HepG2 (cell line): ENCODE data around the gene TMEM100. TPM values are rescaled to one million over a fixed set of nuclear protein-coding genes. Genes with fewer than 3 reads are reported as not detected.

ENCODE experiments used
- ATAC-seq: fragments of 200-7000 bp; cut with Tn5 transposase; 3 replicates; pipeline ENCODE4 v1.9.1; 2020; ENCODE audit warnings: mild to moderate bottlenecking, moderate library complexity
- BruUV-seq: library from RNA; stranded (reverse); fragments of 400-500 nt; replicated peaks from 2 replicates; lab custom pipeline; 2021; lab: Mats Ljungman, UMichigan
- CTCF ChIA-PET: fragments of 300-600 bp; formaldehyde crosslinking; extraction: SDS; loops from one replicate; lab custom pipeline; 2021; ENCODE audit warnings: low total read pairs, inconsistent platforms, low intra/inter-chr PET ratio; lab: Yijun Ruan, JAX
- POLR2A ChIA-PET: fragments of 350-600 bp; sonication (Branson Sonifier 250); formaldehyde crosslinking; loops from one replicate; lab custom pipeline; 2020; ENCODE audit warnings: antibody characterized with exemption, inconsistent platforms; lab: Yijun Ruan, JAX
- DNase-seq: peaks from one replicate; pipeline ENCODE4 v3.0.0-alpha.2; 2015; ENCODE audit warnings: low spot score
- FAIRE-seq: peaks from 3 replicates; lab custom pipeline; 2011; peaks lifted over from hg19 to GRCh38; lab: Jason Lieb, UNC
- H2AFZ ChIP-seq: one replicate; pipeline ENCODE4 v1.6.1; 2011; ENCODE audit warnings: low read length, inconsistent platforms
- H3K27ac ChIP-seq: fragments of 300-600 bp; 3 replicates; pipeline ENCODE4 v1.8.0; 2011; ENCODE audit warnings: mixed run types, mild to moderate bottlenecking, mixed read lengths, low read length, inconsistent platforms; ENCODE audit not compliant: insufficient read depth; ENCODE audit errors: extremely low read length
- H3K27me3 ChIP-seq, 2 experiments: fragments of 200-600 bp in 1 of 2; 2 replicates in 1 of 2; 3 replicates in 1 of 2; pipeline versions ENCODE4 v1.6.0 to v1.8.0; 2011; ENCODE audit warnings: low read length in 2 of 2, mild to moderate bottlenecking in 2 of 2, moderate library complexity in 2 of 2, inconsistent platforms in 1 of 2; ENCODE audit not compliant: insufficient read depth in 2 of 2, control insufficient read depth in 1 of 2
- H3K36me3 ChIP-seq, 2 experiments: fragments of 200-600 bp in 1 of 2; replicated peaks in 1 of 2; 2 replicates in 1 of 2; 3 replicates in 1 of 2; pipeline versions ENCODE4 v1.5.1 to v1.8.0; 2011; ENCODE audit warnings: low read length in 2 of 2, inconsistent platforms in 1 of 2; ENCODE audit not compliant: insufficient read depth in 2 of 2, control insufficient read depth in 1 of 2
- H3K4me1 ChIP-seq: 2 replicates; pipeline ENCODE4 v1.5.1; 2012; ENCODE audit warnings: low read length, inconsistent platforms; ENCODE audit not compliant: insufficient read depth
- H3K4me2 ChIP-seq: 2 replicates; pipeline ENCODE4 v1.6.0; 2011; ENCODE audit warnings: low read depth, low read length, inconsistent platforms
- H3K4me3 ChIP-seq, 3 experiments: fragments of 200-600 bp in 1 of 3; sonication (generic), shearing (Covaris generic) in 1 of 3; replicated peaks in 1 of 3; 2 replicates each; pipeline ENCODE4 v1.5.1; 2011 to 2016; ENCODE audit warnings: low read length in 3 of 3, inconsistent platforms in 2 of 3, low read depth in 2 of 3, mild to moderate bottlenecking in 2 of 3, control low read depth in 1 of 3, mixed read lengths in 1 of 3; ENCODE audit not compliant: insufficient read depth in 1 of 3
- H3K79me2 ChIP-seq: one replicate; pipeline ENCODE4 v1.6.1; 2011; ENCODE audit warnings: low read length, inconsistent platforms; ENCODE audit not compliant: insufficient read depth
- H3K9ac ChIP-seq: 2 replicates; pipeline ENCODE4 v1.6.0; 2011; ENCODE audit warnings: mild to moderate bottlenecking, low read depth, low read length, inconsistent platforms; ENCODE audit not compliant: insufficient read depth
- H3K9me3 ChIP-seq: 2 replicates; pipeline ENCODE4 v1.5.1; 2012; ENCODE audit warnings: mild to moderate bottlenecking, low read length
- H4K20me1 ChIP-seq: 2 replicates; pipeline ENCODE4 v1.6.0; 2011; ENCODE audit warnings: inconsistent platforms, mild to moderate bottlenecking, low read length, moderate library complexity; ENCODE audit not compliant: insufficient read depth
- CEBPB ChIP-seq: IDR thresholded peaks from 2 replicates; pipeline ENCODE4 v1.6.1; 2011; ENCODE audit warnings: low read depth, low read length, improper control_type of control experiment, borderline replicate concordance
- DPF2 ChIP-seq: sonication (generic); formaldehyde crosslinking; IDR thresholded peaks from 2 replicates; pipeline ENCODE4 v1.4.0; 2020; ENCODE audit warnings: mild to moderate bottlenecking, low read depth, missing genetic modification reagents, borderline replicate concordance
- NKX3-1 ChIP-seq: sonication (generic); formaldehyde crosslinking; IDR thresholded peaks from 2 replicates; pipeline ENCODE4 v1.5.0; 2020; ENCODE audit warnings: missing genetic modification reagents
- SIX1 ChIP-seq: sonication (generic); formaldehyde crosslinking; IDR thresholded peaks from 2 replicates; pipeline ENCODE4 v1.4.0; 2020; ENCODE audit warnings: missing genetic modification reagents, borderline replicate concordance
- SKI ChIP-seq: fragments of 450-650 bp; IDR thresholded peaks from one replicate; pipeline ENCODE4 v1.6.1; 2018; ENCODE audit warnings: mild to moderate bottlenecking; ENCODE audit not compliant: partially characterized antibody
- SMC3 ChIP-seq: IDR thresholded peaks from 2 replicates; pipeline ENCODE4 v1.6.1; 2011; ENCODE audit warnings: low read length, improper control_type of control experiment
- TMF1 ChIP-seq: sonication (generic); formaldehyde crosslinking; IDR thresholded peaks from 2 replicates; pipeline ENCODE4 v1.8.1; 2022; ENCODE audit warnings: low read depth, missing genetic modification reagents
- ZBTB39 ChIP-seq: sonication (generic); formaldehyde crosslinking; IDR thresholded peaks from 2 replicates; pipeline ENCODE4 v1.5.0; 2020; ENCODE audit warnings: missing genetic modification reagents
- ZFAT ChIP-seq: sonication (generic); formaldehyde crosslinking; conservative IDR thresholded peaks from 2 replicates; pipeline ENCODE4 v1.8.1; 2023; ENCODE audit warnings: missing genetic modification reagents, inconsistent platforms
- ZNF563 ChIP-seq: sonication (generic); formaldehyde crosslinking; IDR thresholded peaks from 2 replicates; pipeline ENCODE4 v1.8.0; 2022; ENCODE audit warnings: mild to moderate bottlenecking, moderate library complexity, missing genetic modification reagents
- ZNF691 ChIP-seq: sonication (generic); formaldehyde crosslinking; IDR thresholded peaks from 2 replicates; pipeline ENCODE4 v1.4.0; 2020; ENCODE audit warnings: missing genetic modification reagents, low read depth, mild to moderate bottlenecking, borderline replicate concordance
- ZNF761 ChIP-seq: sonication (generic); formaldehyde crosslinking; conservative IDR thresholded peaks from 2 replicates; pipeline ENCODE4 v1.4.0; 2020; ENCODE audit warnings: mild to moderate bottlenecking, missing genetic modification reagents
- ZSCAN21 ChIP-seq: sonication (generic); formaldehyde crosslinking; IDR thresholded peaks from 2 replicates; pipeline ENCODE4 v1.8.0; 2022; ENCODE audit warnings: mild to moderate bottlenecking, missing genetic modification reagents, moderate library complexity, borderline replicate concordance
- WGBS: methylation state at CpG from one replicate; pipeline ENCODE4 v1.1.6; 2017; ENCODE audit warnings: low lambda C conversion rate; 5-methylcytosine and 5-hydroxymethylcytosine counted together
- in situ Hi-C: cut with HindIII; loops from 2 replicates; pipeline ENCODE4 v1.10.0; 2017; ENCODE audit warnings: low pct_unique_long_range_greater_than_20kb; ENCODE audit not compliant: extremely low pct_ligation_motif_present
- intact Hi-C: fragments of 100-400 bp; cut with micrococcal nuclease; formaldehyde crosslinking; loops from one replicate; pipeline ENCODE4 v1.10.0; 2022; ENCODE audit not compliant: unreplicated experiment
- polyA plus RNA-seq, 8 experiments: library from polyadenylated mRNA; depleted of rRNA in 3 of 8; stranded (reverse) in 7 of 8; unstranded in 1 of 8; fragments of >200 nt; fragmentation: Illumina TruSeq in 4 of 8; extraction: Trizol in 4 of 8; gene quantifications; 2 replicates each; pipeline versions ENCODE4 v1.2.1 to v1.2.3, GENCODE V29; 2011 to 2016; ENCODE audit warnings: low read depth in 4 of 8, missing spikeins in 1 of 8, mixed read lengths in 1 of 8; ENCODE audit not compliant: insufficient read depth in 1 of 8
- total RNA-seq, 5 experiments: library from RNA; depleted of rRNA; stranded (reverse); fragments of >200 nt; fragmentation: Illumina TruSeq; extraction: Trizol; gene quantifications; 2 replicates each; pipeline ENCODE4 v1.2.3, GENCODE V29; 2016; ENCODE audit warnings: low read depth in 1 of 5
- TF ChIP-seq, protein P1 (sequence below): sonication (generic); formaldehyde crosslinking; IDR thresholded peaks from 2 replicates; pipeline ENCODE4 v1.5.0; 2020; ENCODE audit warnings: missing genetic modification reagents
- TF ChIP-seq, protein P2 (sequence below): sonication (generic); formaldehyde crosslinking; IDR thresholded peaks from 2 replicates; pipeline ENCODE4 v1.9.0; 2021; ENCODE audit warnings: missing genetic modification reagents, borderline replicate concordance
- TF ChIP-seq, protein P3 (sequence below): IDR thresholded peaks from 2 replicates; pipeline ENCODE4 v1.6.1; 2016; ENCODE audit warnings: control low read depth

TMEM100 gene
- total and polyA plus RNA-seq, 2 of the 13 experiments (the other 11 are each of a cell fraction or from before 2014, with no cell fraction given) = not detected

- Histone ChIP-seq H2AFZ (no peak overlapping the region), H3K27me3 (peaks cover 0 to 17% of the 10 kb centered on the region in 2 experiments; a peak in 2 of 5 replicates), H3K79me2 (no peaks in the 10 kb centered on the region), H3K4me1 (peaks cover 6% of the 10 kb centered on the region; the same call in 1 of the 2 replicates), H4K20me1 (no peaks in the 10 kb centered on the region), H3K36me3 (no peaks in the 10 kb centered on the region), H3K9me3 (no peaks in the 10 kb centered on the region), H3K27ac (no peak overlapping the region), H3K4me3 (no peak overlapping the region), H3K9ac (no peak overlapping the region), H3K4me2 (no peak overlapping the region)
- ChIA-PET CTCF (no interaction called here), POLR2A (no interaction called here)
- TF ChIP-seq CEBPB = no peak
- no peak for TF ChIP-seq SIX1 (CRISPR knock-in tag)
- TF ChIP-seq ZNF761 (CRISPR knock-in tag) = no peak
- no peak for TF ChIP-seq ZNF691 (CRISPR knock-in tag)
- no peak for TF ChIP-seq ZSCAN21
- TF ChIP-seq ZFAT (CRISPR knock-in tag) = no peak
- TF ChIP-seq DPF2 = no peak
- TF ChIP-seq, protein P1, sequence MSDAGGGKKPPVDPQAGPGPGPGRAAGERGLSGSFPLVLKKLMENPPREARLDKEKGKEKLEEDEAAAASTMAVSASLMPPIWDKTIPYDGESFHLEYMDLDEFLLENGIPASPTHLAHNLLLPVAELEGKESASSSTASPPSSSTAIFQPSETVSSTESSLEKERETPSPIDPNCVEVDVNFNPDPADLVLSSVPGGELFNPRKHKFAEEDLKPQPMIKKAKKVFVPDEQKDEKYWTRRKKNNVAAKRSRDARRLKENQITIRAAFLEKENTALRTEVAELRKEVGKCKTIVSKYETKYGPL = no peak
- TF ChIP-seq NKX3-1 (CRISPR knock-in tag) = no peak
- no peak for TF ChIP-seq TMF1 (CRISPR knock-in tag)
- no peak for TF ChIP-seq SMC3
- no peak for TF ChIP-seq ZNF563 (CRISPR knock-in tag)
- no peak for TF ChIP-seq SKI
- TF ChIP-seq, protein P2, sequence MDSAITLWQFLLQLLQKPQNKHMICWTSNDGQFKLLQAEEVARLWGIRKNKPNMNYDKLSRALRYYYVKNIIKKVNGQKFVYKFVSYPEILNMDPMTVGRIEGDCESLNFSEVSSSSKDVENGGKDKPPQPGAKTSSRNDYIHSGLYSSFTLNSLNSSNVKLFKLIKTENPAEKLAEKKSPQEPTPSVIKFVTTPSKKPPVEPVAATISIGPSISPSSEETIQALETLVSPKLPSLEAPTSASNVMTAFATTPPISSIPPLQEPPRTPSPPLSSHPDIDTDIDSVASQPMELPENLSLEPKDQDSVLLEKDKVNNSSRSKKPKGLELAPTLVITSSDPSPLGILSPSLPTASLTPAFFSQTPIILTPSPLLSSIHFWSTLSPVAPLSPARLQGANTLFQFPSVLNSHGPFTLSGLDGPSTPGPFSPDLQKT (CRISPR knock-in tag) = no peak
- TF ChIP-seq ZBTB39 (CRISPR knock-in tag) = no peak
- TF ChIP-seq, protein P3, sequence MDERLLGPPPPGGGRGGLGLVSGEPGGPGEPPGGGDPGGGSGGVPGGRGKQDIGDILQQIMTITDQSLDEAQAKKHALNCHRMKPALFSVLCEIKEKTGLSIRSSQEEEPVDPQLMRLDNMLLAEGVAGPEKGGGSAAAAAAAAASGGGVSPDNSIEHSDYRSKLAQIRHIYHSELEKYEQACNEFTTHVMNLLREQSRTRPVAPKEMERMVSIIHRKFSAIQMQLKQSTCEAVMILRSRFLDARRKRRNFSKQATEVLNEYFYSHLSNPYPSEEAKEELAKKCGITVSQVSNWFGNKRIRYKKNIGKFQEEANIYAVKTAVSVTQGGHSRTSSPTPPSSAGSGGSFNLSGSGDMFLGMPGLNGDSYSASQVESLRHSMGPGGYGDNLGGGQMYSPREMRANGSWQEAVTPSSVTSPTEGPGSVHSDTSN (CRISPR knock-in tag) = no peak
- intact Hi-C loops = no loop called here
- ATAC-seq (no peak), FAIRE-seq (no peak), DNase-seq (no peak)
- no TSS peak for BruUV-seq
- 26% methylated on average over 3 of the region's 3 CpGs for WGBS
- in situ Hi-C loops = no loop called here
Measured at GRCh38 chr17:55730808-55731207, 8.1 kb upstream of the TMEM100 start.
